Neural cell (in vitro differentiated cells): Measurements from ENCODE around the gene PDAP1.
A peak's percentile ranks its signal among the peaks of the same experiment; 100 is the strongest.

ENCODE experiments used
- EP300 ChIP-seq: fragments of 450-650 bp; conservative IDR thresholded peaks from 2 replicates; pipeline ENCODE4 v1.6.1; 2014; ENCODE audit warnings: antibody characterized with exemption, mild to moderate bottlenecking, moderate library complexity; ENCODE audit not compliant: poor library complexity, severe bottlenecking
- EZH2 ChIP-seq: fragments of 200-600, 300-800 bp; shearing (Covaris generic), sonication (generic); IDR thresholded peaks from 2 replicates; pipeline ENCODE4 v1.6.1; 2014; ENCODE audit warnings: antibody characterized with exemption, low read length, borderline replicate concordance, mild to moderate bottlenecking; ENCODE audit not compliant: insufficient read depth, poor library complexity, severe bottlenecking
- POLR2AphosphoS5 ChIP-seq: IDR thresholded peaks from 2 replicates; pipeline ENCODE4 v1.6.1; 2012
- RAD21 ChIP-seq: fragments of 450-650 bp; conservative IDR thresholded peaks from 2 replicates; pipeline ENCODE4 v1.6.1; 2014; ENCODE audit warnings: antibody characterized with exemption, mild to moderate bottlenecking, moderate library complexity
- REST ChIP-seq: IDR thresholded peaks from 2 replicates; pipeline ENCODE4 v1.6.1; 2012; ENCODE audit warnings: borderline replicate concordance
- TAF1 ChIP-seq: IDR thresholded peaks from 2 replicates; pipeline ENCODE4 v1.6.1; 2012; ENCODE audit warnings: low read depth
- TF ChIP-seq, protein P1 (sequence below): fragments of 450-650 bp; IDR thresholded peaks from 2 replicates; pipeline ENCODE4 v1.5.1; 2014; ENCODE audit warnings: antibody characterized with exemption, mild to moderate bottlenecking, moderate library complexity; ENCODE audit not compliant: poor library complexity, severe bottlenecking

DNA sequence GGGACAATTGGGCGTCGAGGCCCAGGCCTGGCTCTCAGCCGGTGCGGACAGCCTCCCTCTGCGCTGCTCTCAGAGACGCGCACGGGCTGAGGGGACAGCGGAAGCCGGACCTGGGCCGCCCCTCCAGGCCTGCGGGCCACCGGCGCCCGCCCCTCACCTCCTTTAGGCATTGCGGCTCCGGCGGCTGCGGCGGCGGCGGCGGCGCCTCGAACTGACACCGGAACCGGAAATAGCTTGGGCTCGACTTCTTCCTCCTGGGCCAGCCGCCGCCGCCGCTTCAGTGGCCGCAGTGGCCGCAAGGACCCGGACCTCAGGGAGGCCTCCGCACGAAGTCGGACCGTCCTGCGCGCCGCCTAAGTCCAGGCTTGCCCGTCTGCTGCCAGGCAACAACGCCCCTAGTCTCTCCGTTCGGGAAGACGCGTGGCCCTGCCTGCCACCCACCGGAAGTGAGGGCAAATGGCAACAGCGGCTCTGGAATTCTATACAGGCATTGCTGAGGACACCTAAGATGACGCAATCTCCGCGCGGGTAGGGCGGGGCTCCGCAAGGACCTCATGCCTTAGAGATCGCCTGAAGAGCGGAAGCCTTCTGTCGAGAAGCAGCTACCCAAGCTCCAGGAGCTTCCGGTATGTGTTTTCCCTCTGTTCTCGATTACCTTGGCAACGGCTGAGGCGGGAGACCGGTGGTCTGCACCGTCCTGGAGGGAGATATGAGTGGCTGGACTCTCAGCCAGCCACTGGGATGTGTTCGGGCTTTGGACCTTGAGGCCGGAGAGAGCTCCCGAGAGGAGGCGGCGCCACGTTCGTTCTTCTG is at the start of gene PDAP1, which contains the start of gene BUD31:
- TF ChIP-seq RAD21 (peak; percentile 30), POLR2AphosphoS5 (peak; percentile 82), TAF1 (peak; percentile 18), EZH2 (no peak), REST (peak; percentile 40), EP300 (peak; percentile 71)
- TF ChIP-seq, protein P1, sequence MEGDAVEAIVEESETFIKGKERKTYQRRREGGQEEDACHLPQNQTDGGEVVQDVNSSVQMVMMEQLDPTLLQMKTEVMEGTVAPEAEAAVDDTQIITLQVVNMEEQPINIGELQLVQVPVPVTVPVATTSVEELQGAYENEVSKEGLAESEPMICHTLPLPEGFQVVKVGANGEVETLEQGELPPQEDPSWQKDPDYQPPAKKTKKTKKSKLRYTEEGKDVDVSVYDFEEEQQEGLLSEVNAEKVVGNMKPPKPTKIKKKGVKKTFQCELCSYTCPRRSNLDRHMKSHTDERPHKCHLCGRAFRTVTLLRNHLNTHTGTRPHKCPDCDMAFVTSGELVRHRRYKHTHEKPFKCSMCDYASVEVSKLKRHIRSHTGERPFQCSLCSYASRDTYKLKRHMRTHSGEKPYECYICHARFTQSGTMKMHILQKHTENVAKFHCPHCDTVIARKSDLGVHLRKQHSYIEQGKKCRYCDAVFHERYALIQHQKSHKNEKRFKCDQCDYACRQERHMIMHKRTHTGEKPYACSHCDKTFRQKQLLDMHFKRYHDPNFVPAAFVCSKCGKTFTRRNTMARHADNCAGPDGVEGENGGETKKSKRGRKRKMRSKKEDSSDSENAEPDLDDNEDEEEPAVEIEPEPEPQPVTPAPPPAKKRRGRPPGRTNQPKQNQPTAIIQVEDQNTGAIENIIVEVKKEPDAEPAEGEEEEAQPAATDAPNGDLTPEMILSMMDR, result peak; percentile 65
